ENCODE results near the gene ARHGAP24.

Gene ARHGAP24

DNA sequence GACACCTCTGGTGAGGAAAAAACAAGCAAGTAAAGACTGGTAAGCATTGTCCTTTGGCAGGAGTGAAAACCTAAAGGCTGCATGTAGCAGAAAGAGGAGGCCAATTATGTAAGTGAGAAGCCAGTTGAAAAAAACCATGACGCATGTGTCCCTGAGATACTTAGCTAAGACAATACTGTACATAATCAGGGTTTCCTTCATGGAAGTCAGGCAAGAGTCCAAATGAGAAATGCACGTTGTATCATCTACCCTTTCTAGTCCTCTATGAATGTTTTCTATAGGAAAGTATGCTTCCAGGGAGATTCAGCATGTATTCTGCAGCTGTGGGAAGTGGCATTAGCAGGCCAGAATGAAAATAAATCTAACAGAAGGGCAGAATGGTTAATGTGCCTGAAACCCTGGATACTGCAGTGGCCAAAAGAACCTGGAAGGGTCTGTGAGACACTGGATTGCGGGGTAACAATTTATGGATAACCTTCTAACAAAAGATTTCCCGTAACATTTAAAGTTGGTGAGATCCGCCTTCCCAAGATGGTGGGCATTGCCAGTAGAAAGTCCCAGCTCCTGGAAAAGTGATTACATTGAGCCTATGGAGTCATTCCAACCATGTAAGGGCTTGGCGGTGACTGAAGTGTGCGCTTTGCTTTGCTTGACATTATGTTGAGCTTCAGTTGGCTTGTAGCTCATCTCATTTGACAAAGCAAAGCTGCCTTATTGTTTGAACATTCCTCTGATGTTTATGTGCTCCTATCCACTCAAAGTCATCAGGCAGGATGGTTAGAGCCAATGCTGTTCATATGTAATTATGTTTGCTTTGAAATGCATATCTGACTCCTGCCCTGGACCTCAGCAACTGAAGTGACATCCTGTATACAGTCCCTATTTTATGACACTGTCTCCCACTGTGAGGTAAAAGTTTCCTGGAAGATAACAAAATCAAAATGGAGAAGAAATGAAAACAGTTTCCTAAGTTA lies 200.4 kb downstream of the ARHGAP24 start:
- DNase-seq (no peak), ATAC-seq (replicated peaks) (no peak)
- H3K4me1 Mint-ChIP-seq = peaks cover 51 to 55% of the 10 kb centered on the region in 2 donors
- H3K9me3 Mint-ChIP-seq = no peaks in the 10 kb centered on the region
- peak overlapping the region; percentile 56 for H3K27ac Mint-ChIP-seq
- peaks cover 2 to 34% of the 10 kb centered on the region in 2 donors for H3K36me3 Mint-ChIP-seq
- no peaks in the 10 kb centered on the region for H3K27me3 Mint-ChIP-seq
- H3K4me3 Mint-ChIP-seq = no peak overlapping the region

DNA sequence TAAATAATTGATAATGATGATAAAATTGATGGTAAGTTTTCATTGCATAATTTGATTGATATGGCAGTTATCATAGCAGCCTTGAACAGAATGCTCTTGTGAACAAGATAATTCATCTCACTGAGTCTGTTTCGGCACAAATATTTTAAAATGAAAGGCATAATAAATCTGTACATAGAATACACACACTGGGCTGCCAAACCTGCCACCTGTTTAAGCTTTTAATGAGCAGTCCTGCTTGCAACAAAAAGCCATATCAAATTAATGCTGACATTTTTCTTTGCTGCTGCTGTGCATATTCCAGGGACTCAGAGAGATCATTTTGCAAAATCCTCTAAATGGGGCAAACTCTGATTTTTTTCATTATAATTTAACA lies 201.1 kb downstream of the ARHGAP24 start:
- Mint-ChIP-seq H3K4me1 (peaks cover 47 to 54% of the 10 kb centered on the region in 2 donors), H3K27me3 (no peaks in the 10 kb centered on the region), H3K36me3 (peaks cover 2 to 34% of the 10 kb centered on the region in 2 donors), H3K4me3 (no peak overlapping the region), H3K27ac (no peak overlapping the region), H3K9me3 (no peaks in the 10 kb centered on the region)
- no peak for ATAC-seq (replicated peaks)
- no peak for DNase-seq

DNA sequence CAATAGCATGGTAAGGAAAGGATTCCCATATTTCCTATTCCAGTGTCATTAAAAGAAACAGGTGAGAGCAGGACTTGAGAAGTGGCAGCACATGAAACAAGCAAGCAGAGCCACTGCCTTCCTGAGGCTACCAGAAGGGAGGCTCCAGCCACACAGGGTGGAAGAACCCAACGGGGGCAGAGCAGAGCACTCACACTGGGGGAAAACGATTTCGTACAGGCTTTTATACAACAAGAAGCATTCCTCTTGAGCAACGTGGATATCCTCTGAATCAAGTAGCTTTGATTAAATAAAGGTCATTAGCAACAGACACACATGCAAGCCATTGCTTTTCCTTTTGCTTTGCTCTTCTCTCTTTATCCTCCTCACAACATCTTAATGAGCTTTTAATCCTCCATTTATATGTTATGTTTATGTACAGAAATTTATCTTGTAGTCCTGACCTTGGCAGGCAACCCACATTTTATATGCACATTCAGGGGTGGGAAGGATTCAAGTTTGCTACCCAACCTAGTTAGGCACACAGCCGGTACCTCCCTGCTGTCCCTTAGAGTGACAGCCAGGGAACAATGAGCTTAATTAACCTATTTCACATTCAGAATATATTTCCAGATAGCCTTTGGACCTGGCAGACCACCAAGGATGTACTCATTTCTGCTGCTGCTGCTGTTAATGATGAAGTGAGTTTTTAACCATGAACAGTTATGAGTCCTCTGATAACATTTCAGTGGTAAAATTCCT lies 202.1 kb downstream of the ARHGAP24 start:
- ATAC-seq (replicated peaks) (no peak), DNase-seq (no peak)
- Mint-ChIP-seq H3K27ac (no peak overlapping the region), H3K27me3 (no peaks in the 10 kb centered on the region), H3K36me3 (peaks cover 2 to 34% of the 10 kb centered on the region in 2 donors), H3K9me3 (no peaks in the 10 kb centered on the region), H3K4me3 (no peak overlapping the region), H3K4me1 (peaks cover 48 to 59% of the 10 kb centered on the region in 2 donors)

- Mint-ChIP-seq H3K9me3 (peaks cover 0 to 3% of the 10 kb centered on the region in 2 donors), H3K36me3 (peaks cover 2 to 36% of the 10 kb centered on the region in 2 donors), H3K27me3 (no peaks in the 10 kb centered on the region), H3K27ac (peak overlapping the region; percentile 85), H3K4me3 (peak overlapping the region in 1 of 2 donors; percentile 39), H3K4me1 (peaks cover 30 to 38% of the 10 kb centered on the region in 2 donors)
- DNase-seq (peak; percentile 21), ATAC-seq (replicated peaks) (peak; percentile 89)
Observed at GRCh38 chr4:85681221-85681657, 206.3 kb downstream of the ARHGAP24 start.

GRCh38 chr4:85681921-85682320 lies 207.0 kb downstream of the ARHGAP24 start:
- DNase-seq (no peak), ATAC-seq (replicated peaks) (no peak)
- Mint-ChIP-seq H3K27me3 (no peaks in the 10 kb centered on the region), H3K36me3 (peaks cover 2 to 33% of the 10 kb centered on the region in 2 donors), H3K4me1 (peaks cover 25 to 38% of the 10 kb centered on the region in 2 donors), H3K27ac (peak overlapping the region; percentile 85), H3K9me3 (peaks cover 0 to 3% of the 10 kb centered on the region in 2 donors), H3K4me3 (no peak overlapping the region)

GRCh38 chr4:85682391-85682790 lies 207.4 kb downstream of the ARHGAP24 start:
- Mint-ChIP-seq H3K27ac (no peak overlapping the region), H3K4me1 (peaks cover 25 to 38% of the 10 kb centered on the region in 2 donors), H3K9me3 (peaks cover 0 to 3% of the 10 kb centered on the region in 2 donors), H3K36me3 (peaks cover 2 to 30% of the 10 kb centered on the region in 2 donors), H3K4me3 (no peak overlapping the region), H3K27me3 (no peaks in the 10 kb centered on the region)
- DNase-seq (no peak), ATAC-seq (replicated peaks) (no peak)

- Mint-ChIP-seq H3K27ac (peak overlapping the region; percentile 37), H3K9me3 (peaks cover 0 to 3% of the 10 kb centered on the region in 2 donors), H3K4me3 (no peak overlapping the region), H3K36me3 (peaks cover 2 to 25% of the 10 kb centered on the region in 2 donors), H3K4me1 (peaks cover 20 to 27% of the 10 kb centered on the region in 2 donors), H3K27me3 (no peaks in the 10 kb centered on the region)
- no peak for DNase-seq
- ATAC-seq (replicated peaks) = no peak
Observed at GRCh38 chr4:85684676-85685075, 209.7 kb downstream of the ARHGAP24 start.

GRCh38 chr4:85686398-85686797 lies 211.4 kb downstream of the ARHGAP24 start:
- Mint-ChIP-seq H3K27ac (no peak overlapping the region), H3K36me3 (peaks cover 2 to 40% of the 10 kb centered on the region in 2 donors), H3K4me1 (peaks cover 20% of the 10 kb centered on the region in 2 donors), H3K27me3 (no peaks in the 10 kb centered on the region), H3K4me3 (no peak overlapping the region), H3K9me3 (peaks cover 0 to 9% of the 10 kb centered on the region in 2 donors)
- no peak for DNase-seq
- ATAC-seq (replicated peaks) = no peak

DNA sequence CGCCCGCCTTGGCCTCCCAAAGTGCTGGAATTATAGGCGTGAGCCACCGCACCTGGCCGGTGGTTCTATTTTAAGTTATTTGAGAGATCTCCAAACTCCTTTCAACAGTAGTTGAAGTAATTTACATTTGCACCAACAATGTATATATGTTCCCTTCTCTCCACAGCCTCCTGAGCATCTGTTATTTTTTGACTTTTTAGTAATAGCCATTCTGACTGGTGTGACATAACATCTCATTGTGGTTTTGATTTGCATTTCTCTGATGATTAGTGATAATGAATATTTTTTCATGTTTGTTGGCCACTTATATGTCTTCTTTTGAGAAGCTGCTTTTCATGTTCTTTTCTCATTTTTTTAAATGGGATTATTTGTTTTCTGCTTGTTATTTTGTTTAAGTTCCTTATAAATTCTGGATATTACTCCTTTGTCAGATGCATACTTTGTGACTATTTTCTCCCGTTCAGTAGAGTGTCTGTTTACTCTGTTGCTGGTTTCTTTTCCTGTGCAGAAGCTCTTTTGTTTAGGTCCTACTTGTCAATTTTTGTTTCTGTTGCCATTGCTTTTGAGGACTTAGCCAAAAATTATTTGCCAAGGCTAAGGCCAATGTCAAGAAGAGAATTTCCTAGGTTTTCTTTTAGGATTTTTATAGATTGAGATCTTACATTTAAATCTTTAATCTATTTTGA lies 213.2 kb downstream of the ARHGAP24 start:
- no peak overlapping the region for H3K4me3 Mint-ChIP-seq
- no peaks in the 10 kb centered on the region for H3K27me3 Mint-ChIP-seq
- peaks cover 9 to 55% of the 10 kb centered on the region in 2 donors for H3K36me3 Mint-ChIP-seq
- no peak overlapping the region for H3K27ac Mint-ChIP-seq
- DNase-seq (no peak), ATAC-seq (replicated peaks) (no peak)
- peaks cover 21 to 23% of the 10 kb centered on the region in 2 donors for H3K4me1 Mint-ChIP-seq
- H3K9me3 Mint-ChIP-seq = peaks cover 2 to 14% of the 10 kb centered on the region in 2 donors

- ATAC-seq (replicated peaks) (no peak), DNase-seq (no peak)
- no peak overlapping the region for H3K4me3 Mint-ChIP-seq
- H3K4me1 Mint-ChIP-seq = peaks cover 34 to 38% of the 10 kb centered on the region in 2 donors
- H3K27me3 Mint-ChIP-seq = no peaks in the 10 kb centered on the region
- H3K9me3 Mint-ChIP-seq = peaks cover 14 to 17% of the 10 kb centered on the region in 2 donors
- H3K27ac Mint-ChIP-seq = no peak overlapping the region
- peaks cover 17 to 60% of the 10 kb centered on the region in 2 donors for H3K36me3 Mint-ChIP-seq
Observed at GRCh38 chr4:85696661-85697060, 221.7 kb downstream of the ARHGAP24 start.

GRCh38 chr4:85697854-85698253 lies 222.9 kb downstream of the ARHGAP24 start:
- peaks cover 11 to 15% of the 10 kb centered on the region in 2 donors for H3K9me3 Mint-ChIP-seq
- no peak overlapping the region for H3K4me3 Mint-ChIP-seq
- peaks cover 13 to 50% of the 10 kb centered on the region in 2 donors for H3K36me3 Mint-ChIP-seq
- DNase-seq (no peak), ATAC-seq (replicated peaks) (no peak)
- peak overlapping the region; percentile 48 for H3K27ac Mint-ChIP-seq
- peaks cover 39 to 40% of the 10 kb centered on the region in 2 donors for H3K4me1 Mint-ChIP-seq
- no peaks in the 10 kb centered on the region for H3K27me3 Mint-ChIP-seq

GRCh38 chr4:85700362-85700761 lies 225.4 kb downstream of the ARHGAP24 start:
- ATAC-seq (replicated peaks) (no peak), DNase-seq (no peak)
- Mint-ChIP-seq H3K36me3 (peaks cover 14 to 46% of the 10 kb centered on the region in 2 donors), H3K27ac (peak overlapping the region; percentile 14), H3K27me3 (no peaks in the 10 kb centered on the region), H3K9me3 (peaks cover 16 to 18% of the 10 kb centered on the region in 2 donors), H3K4me3 (no peak overlapping the region), H3K4me1 (peaks cover 46 to 54% of the 10 kb centered on the region in 2 donors)

DNA sequence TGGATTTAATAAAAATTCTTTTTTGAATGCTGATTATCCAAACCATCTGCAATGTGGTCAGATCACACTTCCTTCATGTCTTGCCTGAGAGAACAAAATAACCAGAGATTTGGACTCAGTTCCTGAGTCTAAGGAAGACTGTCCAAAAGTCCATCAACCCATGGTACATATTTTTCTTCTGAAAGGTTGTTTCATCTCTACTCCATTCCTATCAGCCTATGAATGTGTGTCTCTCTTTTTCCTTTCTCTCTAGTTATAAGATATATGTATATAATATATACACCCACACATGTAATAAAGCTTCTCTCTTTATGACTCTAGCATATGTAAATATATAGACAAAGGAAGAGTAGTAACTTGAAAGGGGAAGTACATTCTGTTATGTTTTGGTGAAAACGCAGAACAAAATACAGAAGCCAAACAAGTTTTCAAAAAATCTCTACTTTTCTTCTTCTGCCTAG lies 226.9 kb downstream of the ARHGAP24 start:
- H3K4me3 Mint-ChIP-seq = peak overlapping the region; percentile 20 to 69

More for the DNA sequence above, 226.9 kb downstream of the ARHGAP24 start:
- peak; percentile 95 to 98 for ATAC-seq (replicated peaks)
- DNase-seq = no peak
- Mint-ChIP-seq H3K27me3 (no peaks in the 10 kb centered on the region), H3K9me3 (peaks cover 19 to 22% of the 10 kb centered on the region in 2 donors), H3K36me3 (peaks cover 19 to 49% of the 10 kb centered on the region in 2 donors), H3K4me1 (peaks cover 46 to 65% of the 10 kb centered on the region in 2 donors), H3K27ac (peak overlapping the region; percentile 94)
